Gastroesophageal sphincter (tissue), 3 donors: ENCODE results near the gene CPNE4.

Experiments
- CTCF ChIP-seq, 4 experiments: fragments of 200-600 bp in 2 of 4; fragments of 450-650 bp in 2 of 4; sonication (generic) in 1 of 4; IDR thresholded peaks; one replicate each; pipeline ENCODE4 v1.5.1; 2017 to 2019; ENCODE audit warnings: antibody characterized with exemption in 4 of 4, mild to moderate bottlenecking in 2 of 4, moderate library complexity in 2 of 4
- EP300 ChIP-seq: sonication (generic); formaldehyde crosslinking; IDR thresholded peaks from one replicate; pipeline ENCODE4 v1.6.1; 2017; ENCODE audit warnings: antibody characterized with exemption, mild to moderate bottlenecking
- POLR2A ChIP-seq, 2 donors: fragments of 450-650 bp; IDR thresholded peaks; one replicate each; pipeline ENCODE4 v1.6.1; 2017; ENCODE audit warnings: antibody characterized with exemption in 2 of 2, mild to moderate bottlenecking in 2 of 2, moderate library complexity in 1 of 2
- POLR2AphosphoS5 ChIP-seq: sonication (generic); formaldehyde crosslinking; IDR thresholded peaks from one replicate; pipeline ENCODE4 v1.6.1; 2017; ENCODE audit warnings: antibody characterized with exemption

DNA sequence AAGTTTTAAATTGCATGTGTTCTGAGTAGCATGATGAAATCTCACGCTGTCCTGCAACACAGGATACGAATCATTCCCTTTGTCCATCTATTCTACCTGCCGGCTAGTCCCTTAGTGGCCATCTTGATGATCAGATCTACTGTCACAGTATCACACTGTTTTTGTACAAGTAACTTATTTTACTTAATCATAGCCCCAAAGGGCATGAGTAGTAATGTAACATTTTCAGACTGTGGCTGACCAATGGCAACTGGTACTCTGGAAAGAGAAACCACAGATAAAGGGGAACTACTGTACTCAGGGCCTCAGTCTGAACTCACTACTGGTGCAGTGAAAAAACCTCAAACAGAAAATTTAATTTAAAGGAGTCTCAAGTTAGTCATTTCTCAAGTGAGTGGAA is 404.7 kb downstream of the CPNE4 start:
- TF ChIP-seq EP300 (no peak), POLR2A (IDR thresholded peaks at IDR 0.05) (no peak), CTCF (IDR thresholded peaks at IDR 0.05) (no peak), POLR2AphosphoS5 (no peak)
